ENCODE data around the gene NAT8. TPM values are rescaled to one million over a fixed set of nuclear protein-coding genes. Genes with fewer than 3 reads are reported as not detected.
"Not testable (repeated sequence)": the region's sequence is repeated elsewhere in the genome, so short reads cannot be mapped to it uniquely, and the experiment has no call there.

The NAT8 gene
- total RNA-seq, 1 donor from 2014 or later = not detected

DNA sequence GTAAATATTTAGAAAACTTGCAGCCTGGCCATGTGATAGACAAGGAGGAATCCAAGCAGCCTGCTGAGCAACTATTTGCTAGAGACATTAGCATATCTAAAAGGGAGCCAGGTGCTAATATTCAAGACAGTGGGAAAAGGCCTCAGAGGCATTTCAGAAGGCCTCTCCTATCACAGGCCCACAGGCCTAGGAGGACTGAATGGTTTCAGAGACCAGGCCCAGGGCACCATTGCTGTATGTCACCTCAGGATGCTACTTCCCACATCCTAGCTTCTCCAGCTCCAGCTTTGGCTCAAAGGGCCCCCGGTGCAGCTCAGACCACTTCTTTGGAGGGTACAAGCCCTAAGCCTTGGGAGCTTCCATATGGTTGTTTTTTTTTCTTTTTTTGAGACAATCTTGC is 3.8 kb downstream of the NAT8 start:
- ATAC-seq = no peak
- Histone ChIP-seq H3K27me3 (no peaks in the 10 kb centered on the region), H3K27ac (no peak overlapping the region), H3K4me1 (peaks cover 3% of the 10 kb centered on the region), H3K9me3 (no peaks in the 10 kb centered on the region), H3K36me3 (no peaks in the 10 kb centered on the region), H3K4me3 (no peak overlapping the region)
- no peak for DNase-seq
- TF ChIP-seq, protein P1, sequence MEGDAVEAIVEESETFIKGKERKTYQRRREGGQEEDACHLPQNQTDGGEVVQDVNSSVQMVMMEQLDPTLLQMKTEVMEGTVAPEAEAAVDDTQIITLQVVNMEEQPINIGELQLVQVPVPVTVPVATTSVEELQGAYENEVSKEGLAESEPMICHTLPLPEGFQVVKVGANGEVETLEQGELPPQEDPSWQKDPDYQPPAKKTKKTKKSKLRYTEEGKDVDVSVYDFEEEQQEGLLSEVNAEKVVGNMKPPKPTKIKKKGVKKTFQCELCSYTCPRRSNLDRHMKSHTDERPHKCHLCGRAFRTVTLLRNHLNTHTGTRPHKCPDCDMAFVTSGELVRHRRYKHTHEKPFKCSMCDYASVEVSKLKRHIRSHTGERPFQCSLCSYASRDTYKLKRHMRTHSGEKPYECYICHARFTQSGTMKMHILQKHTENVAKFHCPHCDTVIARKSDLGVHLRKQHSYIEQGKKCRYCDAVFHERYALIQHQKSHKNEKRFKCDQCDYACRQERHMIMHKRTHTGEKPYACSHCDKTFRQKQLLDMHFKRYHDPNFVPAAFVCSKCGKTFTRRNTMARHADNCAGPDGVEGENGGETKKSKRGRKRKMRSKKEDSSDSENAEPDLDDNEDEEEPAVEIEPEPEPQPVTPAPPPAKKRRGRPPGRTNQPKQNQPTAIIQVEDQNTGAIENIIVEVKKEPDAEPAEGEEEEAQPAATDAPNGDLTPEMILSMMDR (IDR thresholded peaks at IDR 0.05) = no peak
- intact Hi-C loops (cut with DNase I) = no loop called here

DNA sequence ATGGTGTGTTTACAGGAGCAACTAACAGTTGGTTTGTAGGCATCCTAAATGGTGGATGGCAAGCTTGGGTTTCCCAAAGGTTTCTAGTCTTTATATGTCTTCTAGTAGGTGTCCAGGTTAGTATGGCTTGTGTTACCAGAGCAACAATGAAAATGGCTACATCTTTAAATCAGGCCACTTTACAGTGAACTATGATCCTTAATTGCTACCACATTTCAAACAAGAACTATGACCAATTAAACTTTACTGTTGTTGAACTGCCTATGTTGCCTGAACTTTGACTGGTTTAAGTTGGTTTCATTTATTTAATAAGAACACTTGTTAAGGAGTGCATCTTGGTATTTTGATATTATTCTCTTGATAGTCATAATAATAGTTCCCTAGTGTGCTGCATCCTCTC is 5.2 kb downstream of the NAT8 start:
- H3K4me1 ChIP-seq; ATAC-seq; H3K27ac ChIP-seq; intact Hi-C loops (cut with DNase I); H3K27me3 ChIP-seq; DNase-seq; H3K4me3 ChIP-seq; H3K36me3 ChIP-seq; H3K9me3 ChIP-seq: not testable (repeated sequence)

DNA sequence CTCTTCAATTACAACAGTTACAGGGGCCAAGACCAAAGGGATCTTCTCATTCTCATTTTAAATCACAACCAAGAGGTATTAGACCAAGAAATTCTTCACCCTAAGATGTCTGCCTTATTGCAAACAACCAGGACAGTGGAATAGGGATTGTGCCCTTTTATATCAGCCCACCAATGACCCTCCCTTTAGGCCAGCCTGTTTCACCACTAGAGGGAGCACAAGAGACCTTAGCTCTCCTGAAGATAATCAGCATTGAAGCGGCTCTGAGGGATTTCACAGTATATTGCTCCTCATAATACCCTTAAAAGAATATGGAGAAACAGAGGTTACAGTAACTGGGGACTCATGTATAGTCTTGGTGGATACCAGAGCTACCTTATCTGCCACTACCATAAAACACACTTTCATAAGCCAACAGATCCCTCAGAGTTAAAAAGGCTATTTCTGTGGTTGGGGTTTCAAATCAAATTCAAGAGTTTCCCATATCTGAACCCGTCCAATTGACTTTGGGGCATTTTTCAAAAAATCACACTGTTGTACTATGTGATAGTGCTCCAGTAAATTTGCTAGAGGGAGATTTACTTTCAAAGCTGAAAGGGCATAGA is 11.5 kb downstream of the NAT8 start:
- H3K9me3 ChIP-seq; H3K4me1 ChIP-seq; H3K27me3 ChIP-seq; intact Hi-C loops (cut with DNase I); H3K36me3 ChIP-seq; H3K4me3 ChIP-seq; DNase-seq; H3K27ac ChIP-seq: not testable (repeated sequence)
- ATAC-seq = peak; percentile 86
- TF ChIP-seq, protein P1 (IDR thresholded peaks at IDR 0.05) = peak; percentile 58

DNA sequence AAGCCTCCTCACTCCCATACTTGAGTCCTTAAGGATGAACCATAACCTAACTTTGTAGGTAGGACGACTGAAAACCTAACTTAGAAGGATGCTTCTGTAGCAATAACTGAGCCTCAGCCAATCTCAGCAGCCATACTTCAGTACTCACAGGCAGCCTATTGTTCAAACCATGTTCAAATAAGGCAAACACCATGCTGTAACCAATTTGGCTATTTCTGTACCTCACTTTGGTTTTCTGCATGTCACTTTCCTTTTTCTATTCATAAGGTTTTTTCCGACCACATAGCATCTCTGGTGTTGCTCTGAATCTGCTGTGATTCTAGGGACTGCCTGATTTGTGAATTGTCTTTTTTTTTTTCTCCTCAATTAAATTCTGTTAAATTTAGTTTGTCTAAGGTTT is 13.7 kb downstream of the NAT8 start:
- DNase-seq; H3K27ac ChIP-seq; H3K4me1 ChIP-seq; H3K36me3 ChIP-seq; H3K4me3 ChIP-seq; H3K9me3 ChIP-seq; H3K27me3 ChIP-seq; ATAC-seq; intact Hi-C loops (cut with DNase I): not testable (repeated sequence)

DNA sequence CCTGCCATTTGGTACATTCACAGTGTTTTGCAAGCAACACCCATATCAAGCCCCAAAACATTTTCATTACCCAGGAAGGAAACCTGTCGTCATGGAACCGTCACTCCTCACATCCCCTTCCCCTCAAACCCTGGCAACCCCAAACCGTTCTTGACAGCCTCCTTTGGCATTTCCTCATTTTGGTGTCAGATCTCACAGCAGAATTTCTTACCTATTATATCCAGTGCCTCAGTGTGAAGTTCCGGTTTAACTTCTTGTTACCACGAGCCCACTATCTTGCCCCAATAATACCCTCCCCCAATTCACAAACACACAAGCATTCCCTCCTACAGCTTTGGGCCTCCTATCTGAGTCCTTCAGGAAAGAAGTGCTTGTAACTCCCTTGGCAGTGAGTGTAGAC is 16.0 kb downstream of the NAT8 start:
- H3K27ac ChIP-seq; intact Hi-C loops (cut with DNase I); DNase-seq; H3K4me3 ChIP-seq; H3K27me3 ChIP-seq; H3K36me3 ChIP-seq; H3K9me3 ChIP-seq; ATAC-seq; H3K4me1 ChIP-seq: not testable (repeated sequence)

DNA sequence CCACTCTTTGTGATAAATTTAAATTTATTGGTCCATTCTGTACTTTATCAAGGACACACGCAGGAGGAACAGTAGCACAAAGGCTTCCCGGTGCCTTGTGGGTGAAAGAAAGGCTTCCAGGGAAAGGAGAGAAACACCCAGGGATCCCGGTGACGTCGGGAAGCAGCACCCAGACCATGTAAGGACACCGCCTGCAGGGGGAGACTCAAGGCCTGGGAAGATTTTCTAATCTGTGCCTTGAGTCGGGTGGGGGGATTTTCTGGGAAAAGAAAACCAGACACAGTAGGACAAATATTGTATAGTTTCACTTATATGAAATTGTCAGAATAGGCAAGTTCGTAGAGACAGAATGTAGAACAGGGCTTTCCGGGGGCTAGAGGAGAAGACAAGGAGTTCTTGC is 17.6 kb downstream of the NAT8 start:
- ATAC-seq; H3K9me3 ChIP-seq; H3K36me3 ChIP-seq; H3K27me3 ChIP-seq; intact Hi-C loops (cut with DNase I); H3K4me1 ChIP-seq; DNase-seq; H3K4me3 ChIP-seq; H3K27ac ChIP-seq: not testable (repeated sequence)

DNA sequence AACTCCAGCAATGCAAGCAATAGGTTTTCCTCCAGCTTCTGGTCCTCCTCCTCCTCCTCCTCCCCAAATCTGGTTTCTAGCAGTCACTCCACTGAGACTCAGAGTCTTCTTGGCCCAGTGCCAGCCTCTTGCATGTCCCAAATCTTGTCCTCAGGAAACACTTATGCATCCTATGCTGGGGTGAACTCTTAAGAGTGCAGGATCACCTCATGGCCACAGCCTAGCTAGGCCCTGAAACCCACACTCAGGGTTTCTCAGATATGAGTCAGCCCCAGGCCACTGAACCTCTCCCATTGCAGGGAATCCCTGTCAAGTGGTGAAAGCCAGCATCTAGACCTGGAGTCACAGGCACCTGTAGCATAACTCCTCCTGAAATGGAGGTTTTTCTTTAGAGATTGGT is 18.2 kb downstream of the NAT8 start:
- intact Hi-C loops (cut with DNase I) = not testable (repeated sequence)

DNA sequence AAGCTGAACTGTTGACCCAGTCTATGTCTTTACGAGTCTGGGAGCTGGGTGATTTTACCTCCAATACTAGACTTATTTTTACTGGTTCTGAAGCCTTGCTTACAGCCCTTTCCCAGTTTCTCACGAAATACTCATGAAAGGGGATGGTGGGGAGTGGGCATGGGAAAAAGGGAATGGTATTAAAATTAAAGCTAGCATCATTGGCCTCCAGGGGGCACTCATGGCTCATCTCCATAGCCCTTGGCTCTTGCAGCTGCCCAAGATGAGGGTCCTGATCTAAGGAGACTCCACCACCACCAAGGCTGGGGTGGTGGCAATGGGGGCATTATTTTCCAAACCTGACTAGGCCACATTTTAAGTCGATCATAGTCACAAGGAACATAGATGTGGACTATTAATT is 22.3 kb downstream of the NAT8 start:
- H3K27me3 ChIP-seq; H3K27ac ChIP-seq; H3K9me3 ChIP-seq; intact Hi-C loops (cut with DNase I); ATAC-seq; H3K4me3 ChIP-seq; H3K36me3 ChIP-seq; DNase-seq; H3K4me1 ChIP-seq: not testable (repeated sequence)
- TF ChIP-seq, protein P1 (IDR thresholded peaks at IDR 0.05) = peak; percentile 6

More for the DNA sequence above, 18.2 kb downstream of the NAT8 start:
- H3K4me1 ChIP-seq, H3K36me3 ChIP-seq, H3K4me3 ChIP-seq, H3K27me3 ChIP-seq, DNase-seq, H3K9me3 ChIP-seq, ATAC-seq, H3K27ac ChIP-seq: not testable (repeated sequence)
